ENCODE measurements around the gene VENTX. TPM values are rescaled to one million over a fixed set of nuclear protein-coding genes. Genes with fewer than 3 reads are reported as not detected.

Gene VENTX
- total RNA-seq, 1 donor from 2014 or later, result not detected

DNA sequence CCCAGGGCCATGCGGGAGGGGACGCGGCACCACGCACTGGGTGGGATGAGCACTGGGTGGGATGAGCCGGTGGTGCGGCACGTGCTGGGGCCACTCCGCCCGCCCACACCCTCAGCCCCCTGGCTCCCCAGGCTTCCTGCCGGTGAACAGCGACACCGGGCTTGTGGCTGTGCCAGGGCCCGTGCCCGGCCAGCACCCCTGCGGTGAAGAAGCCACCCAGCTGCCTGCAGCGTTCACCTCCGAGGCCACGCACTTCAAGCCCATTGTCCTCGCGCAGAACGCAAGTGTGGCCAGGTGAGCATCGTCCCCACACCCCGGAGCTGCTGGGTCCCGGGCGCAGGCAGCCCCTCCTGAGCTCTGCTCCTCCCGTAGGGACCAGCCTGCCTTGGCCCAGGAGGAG, 39.4 kb upstream of the VENTX start:
- Histone ChIP-seq H3K79me2 (ENCODE audit: low read depth) (no peaks in the 10 kb centered on the region), H3F3A (ENCODE audit: low read depth) (no peaks in the 10 kb centered on the region), H3K36me3 (no peaks in the 10 kb centered on the region), H3K4me3 (no peak overlapping the region), H4K20me1 (ENCODE audit: low read depth) (no peaks in the 10 kb centered on the region), H3K9ac (no peak overlapping the region), H3K4me2 (no peak overlapping the region), H3K27me3 (no peaks in the 10 kb centered on the region), H3K4me1 (no peaks in the 10 kb centered on the region), H2AFZ (replicated peaks) (no peak overlapping the region), H3K27ac (no peak overlapping the region), H3K9me3 (ENCODE audit: low read depth) (no peaks in the 10 kb centered on the region)
- TF ChIP-seq EZH2phosphoT487 (IDR thresholded peaks at IDR 0.05) (no peak), CTCF (IDR thresholded peaks at IDR 0.05) (no peak)
- peaks cover 5% of the 10 kb centered on the region for H3K4me1 Mint-ChIP-seq
- no peak for DNase-seq (ENCODE audit: low spot score)
- peaks cover 4% of the 10 kb centered on the region for H3K9me3 Mint-ChIP-seq
- H3K4me3 Mint-ChIP-seq, result no peak overlapping the region
- no peak overlapping the region for H3K27ac Mint-ChIP-seq
- peaks cover 1% of the 10 kb centered on the region for H3K36me3 Mint-ChIP-seq
- H3K27me3 Mint-ChIP-seq (ENCODE audit: insufficient read depth, low read depth), result peaks cover 8% of the 10 kb centered on the region

- Histone ChIP-seq H3K27ac (no peak overlapping the region), H3K27me3 (no peaks in the 10 kb centered on the region), H3K4me2 (no peak overlapping the region), H3K9ac (no peak overlapping the region), H3K4me1 (no peaks in the 10 kb centered on the region), H2AFZ (replicated peaks) (no peak overlapping the region), H3K79me2 (ENCODE audit: low read depth) (no peaks in the 10 kb centered on the region), H3F3A (ENCODE audit: low read depth) (no peaks in the 10 kb centered on the region), H3K9me3 (ENCODE audit: low read depth) (no peaks in the 10 kb centered on the region), H3K36me3 (no peaks in the 10 kb centered on the region), H4K20me1 (ENCODE audit: low read depth) (no peaks in the 10 kb centered on the region), H3K4me3 (no peak overlapping the region)
- Mint-ChIP-seq H3K4me1 (peaks cover 5% of the 10 kb centered on the region), H3K27me3 (ENCODE audit: insufficient read depth, low read depth) (peaks cover 6% of the 10 kb centered on the region), H3K9me3 (no peaks in the 10 kb centered on the region), H3K36me3 (peaks cover 1% of the 10 kb centered on the region), H3K4me3 (no peak overlapping the region), H3K27ac (no peak overlapping the region)
- TF ChIP-seq CTCF (IDR thresholded peaks at IDR 0.05) (no peak), EZH2 (IDR thresholded peaks at IDR 0.05) (no peak), EZH2phosphoT487 (IDR thresholded peaks at IDR 0.05) (no peak)
- DNase-seq (ENCODE audit: low spot score), result no peak
Observed at GRCh38 chr10:133198621-133199487, 38.8 kb upstream of the VENTX start.

DNA sequence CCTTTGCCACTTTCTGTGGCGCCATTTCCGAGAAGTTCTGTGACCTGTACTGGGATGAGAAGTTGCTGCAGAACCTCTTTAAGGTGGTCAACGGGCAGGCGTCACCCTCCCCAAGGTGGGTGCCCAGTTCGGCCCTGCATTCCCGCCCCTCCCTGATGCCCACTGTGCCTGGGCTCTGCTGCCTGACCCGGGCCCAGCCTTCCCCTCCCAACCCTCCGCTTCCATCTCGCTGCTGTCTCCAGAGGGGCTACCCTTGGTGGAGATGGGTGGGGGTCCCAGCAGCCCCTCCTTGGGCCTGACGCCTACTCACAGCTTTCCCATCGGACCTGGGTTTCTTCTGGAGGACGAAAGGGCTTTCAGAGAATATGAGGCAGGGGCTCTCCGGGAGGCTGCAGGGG, 38.2 kb upstream of the VENTX start:
- H3K27me3 ChIP-seq, result no peaks in the 10 kb centered on the region
- no peak overlapping the region for H3K4me2 ChIP-seq
- DNase-seq (ENCODE audit: low spot score), result no peak
- no peaks in the 10 kb centered on the region for H3K79me2 ChIP-seq (ENCODE audit: low read depth)
- H3K27ac ChIP-seq, result no peak overlapping the region
- no peaks in the 10 kb centered on the region for H3K36me3 ChIP-seq
- H3F3A ChIP-seq (ENCODE audit: low read depth), result no peaks in the 10 kb centered on the region
- H3K4me3 Mint-ChIP-seq, result no peak overlapping the region
- H3K9me3 ChIP-seq (ENCODE audit: low read depth), result no peaks in the 10 kb centered on the region
- H3K4me1 Mint-ChIP-seq, result peaks cover 5% of the 10 kb centered on the region
- no peak overlapping the region for H3K9ac ChIP-seq
- no peaks in the 10 kb centered on the region for H3K4me1 ChIP-seq
- H3K27ac Mint-ChIP-seq, result no peak overlapping the region
- H2AFZ ChIP-seq (replicated peaks), result no peak overlapping the region
- no peaks in the 10 kb centered on the region for H3K9me3 Mint-ChIP-seq
- H3K27me3 Mint-ChIP-seq (ENCODE audit: insufficient read depth, low read depth), result peaks cover 7% of the 10 kb centered on the region
- no peaks in the 10 kb centered on the region for H4K20me1 ChIP-seq (ENCODE audit: low read depth)
- no peak for TF ChIP-seq EZH2 (IDR thresholded peaks at IDR 0.05)
- TF ChIP-seq EZH2phosphoT487 (IDR thresholded peaks at IDR 0.05), result no peak
- no peak for TF ChIP-seq CTCF (IDR thresholded peaks at IDR 0.05)
- H3K36me3 Mint-ChIP-seq, result peaks cover 1% of the 10 kb centered on the region
- H3K4me3 ChIP-seq, result no peak overlapping the region

Measured in neural progenitor cell (in vitro differentiated cells).